Dermis blood vessel endothelial cell (primary cell): ENCODE results near the gene PERM1. TPM values are rescaled to one million over a fixed set of nuclear protein-coding genes. Genes with fewer than 3 reads are reported as not detected.
"Not testable (repeated sequence)": the region's sequence is repeated elsewhere in the genome, so short reads cannot be mapped to it uniquely, and the experiment has no call there.

Source experiments
- DNase-seq: peaks from one replicate; pipeline ENCODE4 v3.0.0; 2010
- total RNA-seq: library from RNA; depleted of rRNA; stranded (reverse); fragments of >200 nt; gene quantifications from 2 replicates; pipeline ENCODE4 v1.2.3, GENCODE V29; 2014

The PERM1 gene
- total RNA-seq, 1 donor from 2014 or later = not detected

- peak; percentile 61 for DNase-seq
These were observed 33.1 kb upstream of the PERM1 start for GRCh38 chr1:1014799-1015681.

- peak; percentile 64 for DNase-seq
These were observed 32.2 kb upstream of the PERM1 start for GRCh38 chr1:1013922-1014648.

- DNase-seq = peak; percentile 90
These were observed 31.4 kb upstream of the PERM1 start, which contains the start of gene ISG15 for GRCh38 chr1:1013105-1013921. Gene ISG15 (plus strand): TSS chr1:1013497. CDS start chr1:1013574, 77 bp downstream.

GRCh38 chr1:1012736-1013104, 30.8 kb upstream of the PERM1 start:
- not testable (repeated sequence) for DNase-seq

- no peak for DNase-seq
These were observed 29.6 kb upstream of the PERM1 start for GRCh38 chr1:1011396-1011949.

GRCh38 chr1:1010131-1010530, 28.2 kb upstream of the PERM1 start:
- DNase-seq = not testable (repeated sequence)

GRCh38 chr1:1006305-1007159, 24.6 kb upstream of the PERM1 start:
- no peak for DNase-seq

- DNase-seq = no peak
These were observed 23.9 kb upstream of the PERM1 start for GRCh38 chr1:1005774-1006304.

GRCh38 chr1:1004780-1005697, 23.1 kb upstream of the PERM1 start:
- peak; percentile 74 for DNase-seq

- no peak for DNase-seq
These were observed 22.5 kb upstream of the PERM1 start for GRCh38 chr1:1004420-1004779.

- no peak for DNase-seq
These were observed 21.9 kb upstream of the PERM1 start for GRCh38 chr1:1003618-1004419.

GRCh38 chr1:1001057-1001783, 19.3 kb upstream of the PERM1 start:
- DNase-seq = no peak

GRCh38 chr1:1000357-1001056, 18.6 kb upstream of the PERM1 start:
- DNase-seq = peak; percentile 88

- DNase-seq = peak; percentile 95
These were observed 17.9 kb upstream of the PERM1 start, which contains the start of gene HES4 for GRCh38 chr1:999725-1000356. Gene HES4 (minus strand): TSS chr1:1000097. CDS start chr1:999973, 124 bp downstream.

- peak; percentile 50 for DNase-seq
These were observed 17.3 kb upstream of the PERM1 start for GRCh38 chr1:998995-999724.

GRCh38 chr1:998745-998994, 16.8 kb upstream of the PERM1 start:
- DNase-seq = no peak
